ENCODE measurements around the gene ADISSP.

ADISSP gene

GRCh38 chr20:3711484-3711941, 56.0 kb downstream of the ADISSP start:
- TF ChIP-seq CTCF (IDR thresholded peaks at IDR 0.05; ENCODE audit: low read length, missing control alignments): no peak
- H3K4me3 ChIP-seq (replicated peaks; ENCODE audit: low read depth, low read length): no peak overlapping the region
- DNase-seq (ENCODE audit: low read depth): no peak

GRCh38 chr20:3710703-3711483, 56.7 kb downstream of the ADISSP start:
- TF ChIP-seq CTCF (IDR thresholded peaks at IDR 0.05; ENCODE audit: low read length, missing control alignments): peak; percentile 72
- H3K4me3 ChIP-seq (replicated peaks; ENCODE audit: low read depth, low read length): no peak overlapping the region
- DNase-seq (ENCODE audit: low read depth): peak; percentile 51

- no peak for TF ChIP-seq CTCF (IDR thresholded peaks at IDR 0.05; ENCODE audit: low read length, missing control alignments)
- DNase-seq (ENCODE audit: low read depth): no peak
- H3K4me3 ChIP-seq (replicated peaks; ENCODE audit: low read depth, low read length): no peak overlapping the region
Measured at GRCh38 chr20:3710011-3710466, 57.5 kb downstream of the ADISSP start.

GRCh38 chr20:3707508-3707899, 60.0 kb downstream of the ADISSP start:
- H3K4me3 ChIP-seq (replicated peaks; ENCODE audit: low read depth, low read length): no peak overlapping the region
- DNase-seq (ENCODE audit: low read depth): no peak
- no peak for TF ChIP-seq CTCF (IDR thresholded peaks at IDR 0.05; ENCODE audit: low read length, missing control alignments)

- no peak for DNase-seq (ENCODE audit: low read depth)
- TF ChIP-seq CTCF (IDR thresholded peaks at IDR 0.05; ENCODE audit: low read length, missing control alignments): no peak
- no peak overlapping the region for H3K4me3 ChIP-seq (replicated peaks; ENCODE audit: low read depth, low read length)
Measured at GRCh38 chr20:3706774-3707507, 60.6 kb downstream of the ADISSP start.

- H3K4me3 ChIP-seq (replicated peaks; ENCODE audit: low read depth, low read length): no peak overlapping the region
- DNase-seq (ENCODE audit: low read depth): no peak
- TF ChIP-seq CTCF (IDR thresholded peaks at IDR 0.05; ENCODE audit: low read length, missing control alignments): no peak
Measured at GRCh38 chr20:3705970-3706739, 61.4 kb downstream of the ADISSP start.

Data from fibroblast of pulmonary artery (primary cell).